ENCODE measurements around the gene SMIM23. TPM values are rescaled to one million over a fixed set of nuclear protein-coding genes. Genes with fewer than 3 reads are reported as not detected.

SMIM23 gene
- total and polyA plus RNA-seq, 10 of the 15 experiments (the other 5 are each of a cell fraction or from before 2014, with no cell fraction given), result not detected

- in situ Hi-C loops (cut with MboI), result no loop called here
- H3K36me3 ChIP-seq (ENCODE audit: control insufficient read depth in 2 of 2, insufficient read depth in 2 of 2, low read length in 1 of 2), result no peaks in the 10 kb centered on the region
- CTCF ChIA-PET, result no interaction called here
- 65% methylated on average over 7 of the region's 7 CpGs for WGBS (ENCODE audit: insufficient coverage, insufficient replicate concordance, low lambda C conversion rate, missing lambda C conversion rate)
- RAD21 ChIA-PET (ENCODE audit: unreplicated experiment), result no interaction called here
- H3K9ac ChIP-seq (ENCODE audit: control insufficient read depth, insufficient read depth, low read length), result no peak overlapping the region
- H3K4me2 ChIP-seq (ENCODE audit: control insufficient read depth, insufficient read depth), result no peak overlapping the region
- no peak for FAIRE-seq
- no peaks in the 10 kb centered on the region for H4K20me1 ChIP-seq (ENCODE audit: control insufficient read depth, insufficient read depth)
- H3K9me3 ChIP-seq (replicated peaks; ENCODE audit: control insufficient read depth, insufficient read depth, low read length), result no peaks in the 10 kb centered on the region
- SMC1A ChIA-PET (ENCODE audit: uncharacterized antibody, unreplicated experiment), result no interaction called here
- ATAC-seq, result no peak
- H3K79me2 ChIP-seq (ENCODE audit: control insufficient read depth, insufficient read depth, low read length), result no peaks in the 10 kb centered on the region
- no peak overlapping the region for H3K27ac ChIP-seq (ENCODE audit: control insufficient read depth, insufficient read depth)
- POLR2A ChIA-PET, result no interaction called here
- no peaks in the 10 kb centered on the region for H3K4me1 ChIP-seq (ENCODE audit: control insufficient read depth, insufficient read depth, low read length)
- BruUV-seq (replicated peaks), result no TSS peak
- no peak overlapping the region for H3K4me3 ChIP-seq
- no peak overlapping the region for H2AFZ ChIP-seq (ENCODE audit: control insufficient read depth, low read depth, low read length)
- intact Hi-C loops (cut with micrococcal nuclease; ENCODE audit: unreplicated experiment), result no loop called here
- no peak for DNase-seq (ENCODE audit: low read depth, low spot score)
- no peaks in the 10 kb centered on the region for H3K27me3 ChIP-seq (replicated peaks in 1 of 2; ENCODE audit: control insufficient read depth in 2 of 2, insufficient read depth in 2 of 2, low read length in 1 of 2)
- TF ChIP-seq ATF2 (IDR thresholded peaks at IDR 0.05; ENCODE audit: low read length) (no peak), GABPA (IDR thresholded peaks at IDR 0.05; ENCODE audit: low read depth) (no peak), ZSCAN29 (IDR thresholded peaks at IDR 0.05) (no peak), ZZZ3 (IDR thresholded peaks at IDR 0.05; ENCODE audit: control insufficient read depth, insufficient read length, low read depth) (no peak), CEBPB (IDR thresholded peaks at IDR 0.05; ENCODE audit: borderline replicate concordance in 1 of 2, low read depth in 2 of 2, low read length in 2 of 2) (no peak), NR2F1 (conservative IDR thresholded peaks at IDR 0.05) (no peak), POLR2AphosphoS5 (IDR thresholded peaks at IDR 0.05; ENCODE audit: low read length) (no peak), RELA (IDR thresholded peaks at IDR 0.05; ENCODE audit: borderline replicate concordance, partially characterized antibody) (no peak), IRF5 (IDR thresholded peaks at IDR 0.05; ENCODE audit: borderline replicate concordance) (no peak), HDAC2 (IDR thresholded peaks at IDR 0.05) (no peak), SKIL (IDR thresholded peaks at IDR 0.05; ENCODE audit: low read depth, poor library complexity, severe bottlenecking) (no peak), BACH1 (IDR thresholded peaks at IDR 0.05; ENCODE audit: borderline replicate concordance) (no peak), ZNF592 (IDR thresholded peaks at IDR 0.05) (no peak)
Measured at GRCh38 chr5:171835066-171835465, 49.4 kb downstream of the SMIM23 start.

All from GM12878 (cell line).